ENCODE data around the gene TIMM8B. TPM values are rescaled to one million over a fixed set of nuclear protein-coding genes. Genes with fewer than 3 reads are reported as not detected.
A peak's percentile ranks its signal among the peaks of the same experiment; 100 is the strongest.

The TIMM8B gene
- total and polyA plus RNA-seq, 9 of the 15 experiments (the other 6 are each of a cell fraction or from before 2014, with no cell fraction given), result 95.8 to 338 (median 145) TPM

- TF ChIP-seq ZBTB40 (IDR thresholded peaks at IDR 0.05), result no peak
- TF ChIP-seq ZBTB40 (CRISPR knock-in tag; IDR thresholded peaks at IDR 0.05), result no peak
- TF ChIP-seq RCOR1 (IDR thresholded peaks at IDR 0.05; ENCODE audit: borderline replicate concordance in 1 of 2, low read depth in 2 of 2, low read length in 2 of 2), result peak in 1 of 2 experiments; percentile 57; a peak in 1 of 4 replicates
- TF ChIP-seq ZMIZ1 (IDR thresholded peaks at IDR 0.05; ENCODE audit: low read depth in 2 of 2, low read length in 2 of 2), result no peak
- TF ChIP-seq NFIC (IDR thresholded peaks at IDR 0.05), result no peak
- TF ChIP-seq ZNF507 (tag; conservative IDR thresholded peaks at IDR 0.05), result no peak
- TF ChIP-seq ZNF24 (IDR thresholded peaks at IDR 0.05), result peak; percentile 96
- peak; percentile 82 for TF ChIP-seq NFE2 (IDR thresholded peaks at IDR 0.05; ENCODE audit: low read depth)
- peak in 1 of 2 experiments; percentile 85; a peak in 2 of 4 replicates for TF ChIP-seq SRF (CRISPR knock-in tag; IDR thresholded peaks at IDR 0.05)
- TF ChIP-seq GABPA (tag; conservative IDR thresholded peaks at IDR 0.05; ENCODE audit: low read depth), result no peak; the same call in 1 of the 2 replicates
- TF ChIP-seq ARID1B (IDR thresholded peaks at IDR 0.05), result peak; percentile 90
- no peak for TF ChIP-seq BMI1 (IDR thresholded peaks at IDR 0.05; ENCODE audit: low read length)
- TF ChIP-seq NFIX (CRISPR knock-in tag; IDR thresholded peaks at IDR 0.05; ENCODE audit: low read depth), result no peak
- no peak for TF ChIP-seq PCBP1 (IDR thresholded peaks at IDR 0.05; ENCODE audit: low read depth, low read length, poor library complexity, severe bottlenecking)
- no peak for TF ChIP-seq NCOA4 (IDR thresholded peaks at IDR 0.05; ENCODE audit: partially characterized antibody)
These were observed 44.2 kb downstream of the TIMM8B start (continued) for GRCh38 chr11:112042161-112042960.
